SIG-M5 treated with dmso at 0.1 percent for 504 hours (cell line): ENCODE measurements around the gene SCGN.
A peak's percentile ranks its signal among the peaks of the same experiment; 100 is the strongest.

Experiments
- DNase-seq: peaks from one replicate; lab custom pipeline; 2025; ENCODE audit not compliant: unreplicated experiment; lab: John Stamatoyannopoulos, UW

The SCGN gene

DNA sequence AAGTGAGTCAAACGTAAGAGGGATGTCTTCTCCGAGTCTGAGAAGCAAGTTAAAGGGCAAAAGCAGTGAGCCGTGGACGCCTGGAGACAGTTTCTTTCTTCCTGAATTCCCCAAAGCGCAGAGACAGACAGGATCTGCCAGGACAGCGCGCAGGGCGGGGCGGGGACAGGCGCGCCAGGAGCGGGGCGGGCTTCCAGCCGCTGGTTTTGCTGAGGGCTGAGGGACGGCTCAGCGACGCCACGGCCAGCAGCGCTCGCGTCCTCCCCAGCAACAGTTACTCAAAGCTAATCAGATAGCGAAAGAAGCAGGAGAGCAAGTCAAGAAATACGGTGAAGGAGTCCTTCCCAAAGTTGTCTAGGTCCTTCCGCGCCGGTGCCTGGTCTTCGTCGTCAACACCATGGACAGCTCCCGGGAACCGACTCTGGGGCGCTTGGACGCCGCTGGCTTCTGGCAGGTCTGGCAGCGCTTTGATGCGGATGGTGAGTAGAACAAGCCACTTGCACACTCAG lies at the start of gene SCGN:
TSS of gene SCGN (plus strand) at position 209 of the 509 bp plus-strand sequence. CDS start at position 398, 189 bp downstream.
- no peak for DNase-seq

DNA sequence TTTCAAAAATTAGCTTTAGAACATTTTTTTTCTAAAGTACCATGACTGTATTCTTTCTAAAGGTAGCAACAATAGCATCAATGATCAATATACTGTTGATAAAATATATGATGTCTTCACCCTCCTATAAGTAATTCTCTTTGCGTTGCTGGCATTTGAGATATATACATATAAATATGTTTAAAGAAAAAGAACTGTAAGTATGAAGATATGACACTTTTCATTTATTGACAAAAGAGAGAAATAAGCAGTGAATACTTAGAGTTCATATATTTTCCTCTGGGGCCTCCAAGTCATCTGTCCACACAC lies 49.4 kb upstream of the SCGN start:
- DNase-seq: no peak

DNA sequence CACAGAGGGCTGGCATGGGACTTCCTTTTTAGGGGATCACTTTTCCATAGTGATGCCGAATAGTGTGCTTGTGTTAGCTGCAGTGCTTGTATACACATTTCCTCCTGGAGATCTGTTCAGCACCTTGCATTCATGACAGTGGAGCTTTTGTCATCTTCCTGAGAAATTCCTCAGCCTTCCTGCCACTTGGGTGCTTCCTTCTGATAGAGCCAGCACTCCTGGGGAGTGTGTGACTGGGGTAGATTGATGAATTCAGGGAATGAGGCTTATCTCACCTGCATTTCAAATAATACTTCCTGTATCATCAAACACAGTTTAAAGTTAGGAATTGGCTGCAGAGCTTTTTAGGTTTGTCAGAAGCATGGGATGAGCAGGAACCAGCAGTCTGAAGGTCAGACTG lies 48.8 kb upstream of the SCGN start:
- no peak for DNase-seq

DNA sequence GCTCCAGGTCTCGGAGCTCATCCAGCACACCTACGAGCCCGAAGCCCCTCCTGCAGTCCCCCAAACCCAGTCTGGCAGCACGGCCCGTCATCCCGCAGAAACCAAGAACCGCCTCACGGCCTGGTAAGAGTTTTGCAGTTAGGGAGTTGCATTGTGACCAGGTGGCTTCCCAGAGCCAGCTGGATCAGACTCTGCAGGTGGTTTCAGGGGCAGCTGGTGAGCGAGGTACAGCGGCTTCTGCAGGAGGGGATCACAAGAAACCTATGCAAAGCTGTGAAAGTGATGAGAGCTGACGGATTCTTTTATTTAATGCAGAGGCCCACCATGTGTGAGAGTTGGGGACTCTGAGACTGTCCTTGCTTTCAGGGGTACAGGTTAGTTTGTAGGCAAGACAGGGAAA lies 45.9 kb upstream of the SCGN start:
- no peak for DNase-seq

DNA sequence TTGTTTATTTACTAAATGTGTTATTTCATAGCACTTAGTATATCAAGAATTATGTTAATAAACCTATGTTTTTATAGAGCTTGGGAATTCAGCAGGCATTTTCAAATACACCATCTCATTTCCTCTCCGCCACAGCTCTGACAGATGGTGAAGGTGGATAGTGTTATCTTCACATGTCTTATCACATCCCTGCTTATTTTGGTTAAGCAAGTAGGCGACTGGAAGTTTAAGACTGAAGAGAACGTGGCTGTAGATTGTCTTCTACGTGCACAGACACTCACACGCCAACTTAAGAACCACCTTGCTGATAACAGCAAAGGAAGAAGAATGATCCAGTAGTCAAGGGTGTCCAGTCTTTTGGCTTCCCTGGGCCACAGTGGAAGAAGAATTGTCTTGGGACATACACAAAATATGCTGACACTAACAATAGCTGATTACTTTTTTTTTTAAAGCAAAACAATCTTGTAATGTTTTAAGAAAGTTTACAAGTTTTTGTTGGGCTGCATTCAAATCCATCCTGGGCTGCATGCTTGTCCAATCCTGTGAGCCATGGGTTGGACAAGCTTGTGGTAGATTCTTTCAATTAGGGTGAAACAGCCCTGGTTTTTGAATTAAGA lies 43.3 kb upstream of the SCGN start:
- DNase-seq: no peak

- peak; percentile 16 for DNase-seq
Measured at GRCh38 chr6:25612666-25613065, 39.3 kb upstream of the SCGN start.

- DNase-seq: no peak
Measured at GRCh38 chr6:25613415-25613814, 38.6 kb upstream of the SCGN start.

GRCh38 chr6:25614052-25614451 lies 38.0 kb upstream of the SCGN start:
- no peak for DNase-seq

GRCh38 chr6:25615471-25615870 lies 36.5 kb upstream of the SCGN start:
- no peak for DNase-seq

DNA sequence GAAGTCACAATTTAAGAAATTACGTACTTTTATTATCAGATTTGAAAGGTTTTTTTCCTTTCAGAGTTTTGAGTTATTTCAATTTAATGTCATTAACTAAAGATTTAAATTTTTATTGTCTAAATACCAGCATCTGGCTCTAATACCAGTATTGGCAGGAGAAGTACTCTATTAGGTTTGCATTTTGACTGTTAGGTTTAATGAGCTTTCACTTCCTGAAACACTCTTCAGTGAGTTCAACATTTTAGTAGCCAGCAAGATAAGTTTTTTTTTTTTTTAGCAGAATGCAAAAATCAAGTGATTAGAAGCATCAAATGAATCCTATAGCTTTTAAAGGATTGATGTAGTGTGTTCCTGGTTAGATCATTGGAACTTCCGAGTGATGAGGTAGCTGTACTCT lies 34.0 kb upstream of the SCGN start:
- peak; percentile 66 for DNase-seq

DNA sequence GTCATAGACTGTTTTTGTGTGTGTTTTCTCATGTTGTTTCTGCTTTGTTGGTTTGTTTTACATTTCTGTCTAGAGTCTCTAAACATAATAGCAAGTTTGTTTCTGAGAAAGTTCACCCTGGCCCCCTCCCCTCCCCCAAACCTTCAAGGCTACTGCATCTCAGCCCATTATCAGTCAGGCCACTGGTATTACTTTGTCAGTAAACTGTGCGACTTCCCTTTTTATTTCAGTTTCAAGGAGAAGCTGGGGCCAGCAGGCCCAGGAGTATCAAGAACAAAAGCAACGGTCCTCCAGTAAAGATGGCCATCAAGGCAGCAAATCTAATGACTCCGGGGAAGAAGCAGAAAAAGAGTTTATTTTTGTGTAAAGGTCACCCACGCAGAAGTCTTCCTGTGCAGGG lies 32.8 kb upstream of the SCGN start:
- DNase-seq: peak; percentile 48

GRCh38 chr6:25620391-25620790 lies 31.6 kb upstream of the SCGN start:
- DNase-seq: no peak

DNA sequence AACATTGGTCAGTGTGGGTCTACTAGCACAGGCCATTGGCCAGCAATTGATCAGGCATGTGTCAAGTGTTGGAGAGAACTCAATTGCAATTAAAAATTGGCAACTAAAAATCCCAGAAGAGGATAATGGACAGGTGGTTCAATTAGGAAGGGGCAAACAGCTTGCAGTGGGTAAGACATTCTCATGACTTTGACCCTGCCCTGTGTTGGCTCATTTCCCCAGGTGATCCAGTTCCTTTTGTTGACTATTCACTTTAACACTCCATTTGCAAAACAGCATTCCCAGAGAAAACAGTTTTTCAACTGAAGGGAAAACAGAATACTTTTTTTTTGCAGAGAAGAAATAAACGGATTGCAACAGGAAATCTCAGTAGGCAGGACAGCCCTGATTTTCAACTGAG lies 28.9 kb upstream of the SCGN start:
- no peak for DNase-seq

- no peak for DNase-seq
Measured at GRCh38 chr6:25623879-25624278, 28.1 kb upstream of the SCGN start.

GRCh38 chr6:25627001-25627400 lies 25.0 kb upstream of the SCGN start:
- no peak for DNase-seq

DNA sequence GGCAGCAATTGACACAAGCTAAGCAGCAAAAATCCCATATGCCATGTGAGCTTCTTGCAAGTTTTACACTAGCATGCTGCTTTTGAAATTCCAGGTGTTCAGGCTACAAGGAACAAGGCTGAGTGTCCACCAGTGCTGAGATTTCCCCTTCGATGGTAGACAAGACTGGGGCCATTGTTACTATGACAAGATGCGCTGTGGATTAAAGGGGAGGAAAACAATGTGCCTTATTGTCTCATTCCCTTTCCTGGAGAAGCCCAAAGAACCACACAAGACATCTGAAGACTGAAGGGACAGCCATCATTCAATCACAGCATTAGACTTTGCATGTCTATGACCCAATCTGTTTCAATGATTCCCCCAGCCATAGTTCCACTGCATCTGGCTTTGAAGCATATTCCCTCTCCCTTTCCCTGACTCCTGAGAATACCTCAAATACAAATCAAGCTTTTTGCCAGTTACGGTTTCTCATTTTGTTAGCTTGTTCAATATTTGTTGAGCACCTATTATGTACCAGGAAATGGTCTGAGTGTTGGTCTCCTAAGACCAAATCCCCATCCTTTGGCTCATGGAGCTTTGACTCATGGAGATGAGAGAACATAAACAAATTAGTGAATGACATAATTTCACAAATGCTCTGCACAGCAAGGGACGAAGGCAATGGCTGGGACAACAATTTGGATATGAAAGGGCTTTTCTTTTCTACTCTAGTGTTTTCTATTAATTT lies 23.4 kb upstream of the SCGN start:
- DNase-seq: no peak

DNA sequence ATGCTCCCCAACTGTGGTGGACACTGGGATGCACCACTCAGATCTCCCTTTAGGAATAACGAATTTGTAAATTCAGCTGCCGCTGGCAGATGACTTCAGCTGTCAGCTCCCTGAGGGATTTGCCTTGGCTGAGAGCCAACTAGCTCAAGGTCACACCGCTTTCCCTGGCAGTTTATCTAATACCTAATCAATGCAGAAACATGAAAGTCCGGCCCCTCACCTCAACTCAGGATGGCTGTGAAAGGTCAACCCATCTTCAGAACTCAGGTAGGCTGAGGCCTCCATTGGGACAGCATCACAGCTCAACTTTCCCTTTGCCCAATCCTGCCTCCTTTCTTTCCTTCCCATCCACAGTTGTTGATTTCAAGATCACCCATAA lies 22.8 kb upstream of the SCGN start:
- DNase-seq: no peak

GRCh38 chr6:25630508-25631278 lies 21.3 kb upstream of the SCGN start:
- no peak for DNase-seq

DNA sequence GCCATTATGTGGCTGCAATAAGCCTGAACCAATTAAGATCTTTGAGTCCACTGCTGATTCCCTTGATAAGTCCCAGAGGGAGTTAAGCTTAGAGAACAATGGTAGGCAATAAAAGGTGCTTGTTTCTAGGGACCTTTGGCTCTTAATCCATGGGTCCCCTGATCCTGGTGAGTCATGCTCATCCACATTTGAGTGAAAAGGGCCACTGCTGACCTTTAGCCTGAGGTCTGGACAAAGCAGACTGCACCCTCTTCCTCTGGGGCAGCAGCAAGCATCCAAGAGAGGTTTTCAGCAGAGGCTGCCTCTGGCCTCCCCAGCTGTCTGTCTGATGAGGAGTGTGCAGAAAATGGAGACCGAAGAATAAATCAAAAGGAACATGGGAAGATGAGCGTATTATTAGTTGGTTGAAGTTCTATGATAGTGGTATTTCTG lies 16.1 kb upstream of the SCGN start:
- DNase-seq: no peak

DNA sequence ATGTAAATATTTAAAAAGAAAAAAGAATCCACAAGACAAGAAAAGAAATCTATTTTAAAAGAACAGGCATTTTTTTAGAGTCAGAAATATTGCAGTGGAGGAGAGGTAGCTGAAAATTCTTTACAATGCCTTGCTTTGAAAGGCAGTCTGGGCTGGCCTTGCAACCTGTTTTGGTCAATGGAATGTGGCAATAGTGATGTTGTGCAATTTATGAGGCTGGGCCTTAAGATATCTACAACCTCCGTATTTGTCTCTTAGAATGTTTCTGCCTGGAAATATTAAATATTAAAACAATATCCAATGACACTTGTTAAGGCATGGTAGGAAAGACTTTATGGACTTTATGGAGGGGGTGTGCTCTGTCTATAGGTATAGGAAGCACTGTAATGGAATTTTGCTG lies 14.8 kb upstream of the SCGN start:
- no peak for DNase-seq

DNA sequence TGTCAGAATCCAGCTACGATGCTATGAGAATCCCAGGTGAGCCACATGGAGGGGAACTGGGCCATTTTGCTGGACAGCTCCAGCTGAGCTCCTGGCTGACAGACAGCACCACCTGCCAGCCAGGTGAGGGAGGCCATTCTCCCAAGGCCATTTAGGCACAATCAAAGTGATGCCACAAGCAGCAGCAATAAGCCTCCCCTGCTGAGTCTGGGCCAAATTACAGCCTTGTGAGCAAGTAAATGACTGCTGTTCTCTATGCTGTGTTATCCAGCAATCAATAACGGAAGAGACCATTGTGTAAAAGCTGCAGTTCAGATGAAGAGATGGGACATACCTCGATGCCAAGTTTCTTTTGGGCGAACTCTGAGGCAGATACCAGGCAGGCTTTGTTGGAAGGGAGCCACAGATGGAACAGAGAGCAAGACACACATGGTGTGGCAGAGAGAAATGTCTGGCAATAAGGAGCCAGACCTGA lies 14.0 kb upstream of the SCGN start:
- DNase-seq: no peak

DNA sequence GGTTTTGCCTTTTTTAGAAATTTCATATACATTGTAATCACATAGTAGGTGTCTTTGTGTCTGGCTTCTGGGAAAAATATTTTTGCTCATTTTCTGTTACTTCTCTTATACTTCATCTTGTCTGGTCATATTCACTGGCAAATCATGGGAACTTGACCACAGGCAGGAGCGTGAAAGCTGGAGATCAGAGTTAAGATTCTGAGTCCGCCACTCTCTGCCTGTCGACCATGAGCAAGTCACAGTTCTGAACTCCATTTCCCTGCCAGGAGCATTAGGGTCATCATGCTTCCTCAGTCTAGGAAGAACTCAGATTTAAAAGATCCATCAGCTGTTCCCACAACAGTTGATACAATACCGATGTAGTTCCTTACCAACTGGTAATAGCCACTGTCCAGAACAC lies 12.4 kb upstream of the SCGN start:
- no peak for DNase-seq
